ENCODE data around the gene DMWD.

The DMWD gene

DNA sequence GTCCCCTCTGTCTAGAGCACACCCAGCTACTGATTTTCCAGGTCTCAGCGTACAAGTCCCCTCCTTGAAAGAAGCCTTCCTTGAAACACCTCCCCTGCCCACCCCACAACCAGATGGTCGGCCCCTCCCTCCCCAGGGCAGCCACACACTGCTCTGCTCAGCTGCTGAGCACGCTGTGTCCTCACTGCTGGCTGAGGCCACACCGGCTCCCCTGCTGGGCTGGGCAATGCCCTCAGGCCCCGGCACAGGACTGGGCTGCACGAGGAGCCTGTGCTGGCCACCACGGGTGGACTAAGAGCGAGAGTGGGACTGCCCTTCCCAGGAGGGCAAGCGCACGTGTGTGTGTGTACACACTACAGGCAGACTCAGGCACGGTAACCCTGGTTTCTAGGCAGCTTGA is 34.3 kb upstream of the DMWD start:
- Histone ChIP-seq H3K9me3 (ENCODE audit: insufficient read depth, low read length) (no peaks in the 10 kb centered on the region), H3K27me3 (ENCODE audit: low read length) (no peaks in the 10 kb centered on the region), H2AFZ (ENCODE audit: low read depth, low read length, severe bottlenecking) (no peak overlapping the region), H3K27ac (ENCODE audit: low read depth, low read length) (no peak overlapping the region), H4K20me1 (ENCODE audit: low read depth, low read length) (no peaks in the 10 kb centered on the region), H3F3A (ENCODE audit: insufficient read depth) (no peaks in the 10 kb centered on the region), H3K4me3 (ENCODE audit: insufficient read depth, low read length, poor library complexity, severe bottlenecking) (no peak overlapping the region), H3K9me2 (replicated peaks; ENCODE audit: insufficient read depth, low read length) (no peaks in the 10 kb centered on the region), H3K36me3 (ENCODE audit: low read length) (no peaks in the 10 kb centered on the region; the same call in 1 of the 2 replicates), H3K79me2 (ENCODE audit: insufficient read depth, low read length) (no peaks in the 10 kb centered on the region), H3K9ac (ENCODE audit: low read length) (no peak overlapping the region), H3K4me2 (ENCODE audit: low read depth, low read length, poor library complexity, severe bottlenecking) (no peak overlapping the region)
- TF ChIP-seq EZH2phosphoT487 (conservative IDR thresholded peaks at IDR 0.05; ENCODE audit: low read length) (no peak), CTCF (IDR thresholded peaks at IDR 0.05; ENCODE audit: insufficient read depth, low read length, poor library complexity, severe bottlenecking) (no peak)

DNA sequence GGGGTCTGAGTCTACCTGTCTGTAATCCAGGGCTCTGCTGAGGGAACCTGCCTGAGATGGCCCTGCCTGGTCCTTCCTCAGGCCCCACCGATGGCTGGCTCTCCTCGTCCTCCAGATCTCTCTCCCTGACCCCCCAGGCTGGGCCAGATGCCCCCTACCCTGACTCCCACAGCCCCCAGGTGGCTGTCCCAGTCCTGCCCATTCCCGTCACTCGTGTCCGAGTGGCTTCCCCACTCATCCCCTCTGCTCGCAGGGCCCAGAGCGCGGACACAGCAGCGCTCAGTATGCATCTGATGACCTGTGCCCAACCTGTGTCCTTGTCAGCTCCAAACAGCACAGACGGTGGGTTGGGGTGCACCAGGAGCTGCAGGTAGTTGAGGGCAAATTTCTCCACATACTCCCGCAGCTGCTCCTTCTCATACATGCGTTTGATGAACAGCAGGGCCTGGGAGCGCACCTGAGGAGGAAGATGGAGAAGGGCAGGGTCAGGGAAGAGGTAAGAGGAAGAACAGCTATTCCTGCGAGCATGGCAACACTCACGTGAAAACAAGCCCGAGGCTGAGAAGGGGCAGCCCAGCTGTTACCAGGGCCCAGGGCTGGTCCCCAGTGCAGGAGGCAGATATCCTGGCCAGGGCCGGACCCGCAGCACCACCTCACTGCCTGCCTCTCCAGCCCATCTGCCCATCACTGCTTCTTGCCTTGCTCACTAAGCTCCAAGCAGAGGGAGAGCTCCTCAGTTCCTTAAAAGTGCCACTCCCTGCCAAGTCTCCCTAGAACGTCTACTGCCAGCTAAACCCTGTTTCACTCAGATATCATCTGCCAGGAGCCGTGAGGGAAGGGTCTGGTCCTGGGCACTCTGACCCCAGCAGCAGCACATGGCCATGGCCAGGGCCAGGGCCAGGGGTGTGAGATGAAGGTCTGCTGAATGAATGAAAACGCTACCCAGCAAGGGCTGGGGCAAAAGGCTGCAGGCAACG is 33.6 kb upstream of the DMWD start:
- no peak overlapping the region for H3K9ac ChIP-seq (ENCODE audit: low read length)
- no peak overlapping the region for H3K27ac ChIP-seq (ENCODE audit: low read depth, low read length)
- no peaks in the 10 kb centered on the region; the same call in 1 of the 2 replicates for H3K36me3 ChIP-seq (ENCODE audit: low read length)
- no peaks in the 10 kb centered on the region for H3K9me3 ChIP-seq (ENCODE audit: insufficient read depth, low read length)
- H3K9me2 ChIP-seq (replicated peaks; ENCODE audit: insufficient read depth, low read length): no peaks in the 10 kb centered on the region
- H3K79me2 ChIP-seq (ENCODE audit: insufficient read depth, low read length): no peaks in the 10 kb centered on the region
- no peak overlapping the region for H3K4me2 ChIP-seq (ENCODE audit: low read depth, low read length, poor library complexity, severe bottlenecking)
- H3F3A ChIP-seq (ENCODE audit: insufficient read depth): no peaks in the 10 kb centered on the region
- H4K20me1 ChIP-seq (ENCODE audit: low read depth, low read length): no peaks in the 10 kb centered on the region
- no peak overlapping the region for H3K4me3 ChIP-seq (ENCODE audit: insufficient read depth, low read length, poor library complexity, severe bottlenecking)
- TF ChIP-seq CTCF (IDR thresholded peaks at IDR 0.05; ENCODE audit: insufficient read depth, low read length, poor library complexity, severe bottlenecking) (no peak), EZH2phosphoT487 (conservative IDR thresholded peaks at IDR 0.05; ENCODE audit: low read length) (no peak)
- no peaks in the 10 kb centered on the region for H3K27me3 ChIP-seq (ENCODE audit: low read length)
- no peak overlapping the region for H2AFZ ChIP-seq (ENCODE audit: low read depth, low read length, severe bottlenecking)

- TF ChIP-seq CTCF (IDR thresholded peaks at IDR 0.05; ENCODE audit: insufficient read depth, low read length, poor library complexity, severe bottlenecking) (no peak), EZH2phosphoT487 (conservative IDR thresholded peaks at IDR 0.05; ENCODE audit: low read length) (no peak)
- Histone ChIP-seq H4K20me1 (ENCODE audit: low read depth, low read length) (no peaks in the 10 kb centered on the region), H3K79me2 (ENCODE audit: insufficient read depth, low read length) (no peaks in the 10 kb centered on the region), H3K9me2 (replicated peaks; ENCODE audit: insufficient read depth, low read length) (no peaks in the 10 kb centered on the region), H2AFZ (ENCODE audit: low read depth, low read length, severe bottlenecking) (no peak overlapping the region), H3K4me3 (ENCODE audit: insufficient read depth, low read length, poor library complexity, severe bottlenecking) (no peak overlapping the region), H3K9me3 (ENCODE audit: insufficient read depth, low read length) (no peaks in the 10 kb centered on the region), H3F3A (ENCODE audit: insufficient read depth) (no peaks in the 10 kb centered on the region), H3K4me2 (ENCODE audit: low read depth, low read length, poor library complexity, severe bottlenecking) (no peak overlapping the region), H3K9ac (ENCODE audit: low read length) (no peak overlapping the region), H3K27me3 (ENCODE audit: low read length) (no peaks in the 10 kb centered on the region), H3K36me3 (ENCODE audit: low read length) (no peaks in the 10 kb centered on the region; the same call in 1 of the 2 replicates), H3K27ac (ENCODE audit: low read depth, low read length) (no peak overlapping the region)
Measured at GRCh38 chr19:45825263-45825605, 32.6 kb upstream of the DMWD start.

All from SU-DHL-6 (cell line).